Endometrial microvascular endothelial cells (primary cell): Measurements from ENCODE around the gene SDHAF2. TPM values are rescaled to one million over a fixed set of nuclear protein-coding genes. Genes with fewer than 3 reads are reported as not detected.
"Not testable (repeated sequence)": the region's sequence is repeated elsewhere in the genome, so short reads cannot be mapped to it uniquely, and the experiment has no call there.

Experiments used
- in situ Hi-C: cut with HindIII; loops from 2 replicates; pipeline ENCODE4 v1.10.0; 2017; ENCODE audit warnings: low sequenced_read_pairs, low pct_unique_long_range_greater_than_20kb; ENCODE audit errors: inconsistent ontology term
- total RNA-seq: library from RNA; depleted of rRNA; stranded (reverse); fragments of >200 nt; gene quantifications from one replicate; pipeline ENCODE4 v1.2.3, GENCODE V29; 2015; ENCODE audit errors: inconsistent ontology term

Gene SDHAF2
- total RNA-seq, 1 donor from 2014 or later = 103 TPM

GRCh38 chr11:61472868-61473267 is 42.9 kb downstream of the SDHAF2 start:
- in situ Hi-C loops = no loop called here

GRCh38 chr11:61473370-61474012 is 43.6 kb downstream of the SDHAF2 start:
- in situ Hi-C loops = no loop called here

- in situ Hi-C loops = no loop called here
Measured at GRCh38 chr11:61474013-61474643, 44.2 kb downstream of the SDHAF2 start.

- in situ Hi-C loops = no loop called here
Measured at GRCh38 chr11:61475433-61475832, 45.5 kb downstream of the SDHAF2 start.

GRCh38 chr11:61476371-61476770 is 46.4 kb downstream of the SDHAF2 start:
- in situ Hi-C loops = no loop called here

- in situ Hi-C loops = no loop called here
Measured at GRCh38 chr11:61477126-61477525, 47.2 kb downstream of the SDHAF2 start.

- in situ Hi-C loops = no loop called here
Measured at GRCh38 chr11:61477727-61478148, 47.8 kb downstream of the SDHAF2 start.

- in situ Hi-C loops = not testable (repeated sequence)
Measured at GRCh38 chr11:61479360-61480058, 49.6 kb downstream of the SDHAF2 start.

GRCh38 chr11:61480261-61480993 is 50.5 kb downstream of the SDHAF2 start:
- in situ Hi-C loops = no loop called here

- in situ Hi-C loops = no loop called here
Measured at GRCh38 chr11:61480994-61481335, 51.0 kb downstream of the SDHAF2 start.

GRCh38 chr11:61481806-61482205 is 51.9 kb downstream of the SDHAF2 start:
- in situ Hi-C loops = no loop called here

GRCh38 chr11:61482513-61482912 is 52.6 kb downstream of the SDHAF2 start:
- in situ Hi-C loops = no loop called here

GRCh38 chr11:61484541-61484940 is 54.6 kb downstream of the SDHAF2 start:
- in situ Hi-C loops = no loop called here

GRCh38 chr11:61485080-61485479 is 55.2 kb downstream of the SDHAF2 start:
- in situ Hi-C loops = no loop called here

GRCh38 chr11:61486011-61486620 is 56.2 kb downstream of the SDHAF2 start:
- in situ Hi-C loops = no loop called here

- in situ Hi-C loops = no loop called here
Measured at GRCh38 chr11:61486779-61487178, 56.9 kb downstream of the SDHAF2 start.

GRCh38 chr11:61487342-61488025 is 57.6 kb downstream of the SDHAF2 start:
- in situ Hi-C loops = no loop called here

GRCh38 chr11:61488651-61489291 is 58.8 kb downstream of the SDHAF2 start:
- in situ Hi-C loops = no loop called here
